ENCODE measurements around the gene SENP5. TPM values are rescaled to one million over a fixed set of nuclear protein-coding genes. Genes with fewer than 3 reads are reported as not detected.
"Not testable (repeated sequence)": the region's sequence is repeated elsewhere in the genome, so short reads cannot be mapped to it uniquely, and the experiment has no call there.

SENP5 gene, protein sequence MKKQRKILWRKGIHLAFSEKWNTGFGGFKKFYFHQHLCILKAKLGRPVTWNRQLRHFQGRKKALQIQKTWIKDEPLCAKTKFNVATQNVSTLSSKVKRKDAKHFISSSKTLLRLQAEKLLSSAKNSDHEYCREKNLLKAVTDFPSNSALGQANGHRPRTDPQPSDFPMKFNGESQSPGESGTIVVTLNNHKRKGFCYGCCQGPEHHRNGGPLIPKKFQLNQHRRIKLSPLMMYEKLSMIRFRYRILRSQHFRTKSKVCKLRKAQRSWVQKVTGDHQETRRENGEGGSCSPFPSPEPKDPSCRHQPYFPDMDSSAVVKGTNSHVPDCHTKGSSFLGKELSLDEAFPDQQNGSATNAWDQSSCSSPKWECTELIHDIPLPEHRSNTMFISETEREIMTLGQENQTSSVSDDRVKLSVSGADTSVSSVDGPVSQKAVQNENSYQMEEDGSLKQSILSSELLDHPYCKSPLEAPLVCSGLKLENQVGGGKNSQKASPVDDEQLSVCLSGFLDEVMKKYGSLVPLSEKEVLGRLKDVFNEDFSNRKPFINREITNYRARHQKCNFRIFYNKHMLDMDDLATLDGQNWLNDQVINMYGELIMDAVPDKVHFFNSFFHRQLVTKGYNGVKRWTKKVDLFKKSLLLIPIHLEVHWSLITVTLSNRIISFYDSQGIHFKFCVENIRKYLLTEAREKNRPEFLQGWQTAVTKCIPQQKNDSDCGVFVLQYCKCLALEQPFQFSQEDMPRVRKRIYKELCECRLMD
- total RNA-seq, result 10 to 100 TPM; 41.5 to 54.6 (median 45.8) TPM
- 10 to 100 TPM in 1 of 3 donors, 1 to 10 TPM in 2; 4.2 to 10.5 (median 7.4) TPM for polyA plus RNA-seq

DNA sequence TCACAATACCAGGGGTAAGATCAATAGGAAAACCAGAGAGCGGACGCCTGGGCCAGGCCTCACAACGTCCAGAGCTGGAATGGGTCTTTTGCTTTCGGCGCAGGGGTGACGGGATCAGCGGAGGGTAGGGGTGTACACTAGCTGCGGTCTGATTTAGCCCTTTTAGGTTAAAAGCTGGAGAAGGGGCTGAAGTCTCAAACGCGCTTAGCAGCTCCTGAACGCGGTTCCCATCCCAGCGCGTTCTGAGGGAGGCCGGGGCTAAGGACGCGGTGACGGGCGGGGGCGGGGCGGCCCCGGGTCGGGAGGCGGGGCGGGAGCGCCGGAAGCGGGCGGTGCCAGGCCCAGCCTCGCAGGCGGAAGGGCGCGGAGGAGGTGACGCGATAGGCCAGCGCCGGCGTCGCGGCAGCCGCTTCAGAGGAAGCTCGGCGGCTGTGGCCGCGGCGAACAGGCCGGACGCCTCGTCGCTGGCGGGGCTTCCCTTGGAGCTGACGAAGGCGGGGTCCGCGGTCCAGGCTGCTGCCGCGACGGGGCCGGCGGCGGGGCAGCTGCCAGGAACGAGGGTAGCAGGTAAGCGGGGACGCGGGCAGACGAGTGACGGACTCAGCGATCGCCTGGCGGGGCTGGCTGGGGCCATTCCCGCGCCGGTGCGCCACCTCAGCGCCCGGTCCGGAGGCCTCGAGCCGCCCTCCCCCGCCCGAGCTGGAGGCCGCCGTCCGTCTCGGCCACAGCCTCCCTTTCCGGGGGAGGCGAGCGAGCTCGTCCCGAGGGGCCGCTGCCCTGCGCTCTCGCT lies at the start of gene SENP5:
Gene SENP5, plus strand, starts transcription at position 414 of the 790 bp plus-strand sequence. CDS start 17,262 bp downstream, outside the sequence.
- TF ChIP-seq POLR2A (IDR thresholded peaks at IDR 0.05), result peak; percentile 73 to 79
- peak; percentile 91 to 99 (median 97) for TF ChIP-seq POLR2AphosphoS5 (IDR thresholded peaks at IDR 0.05)
- TF ChIP-seq, protein P1, sequence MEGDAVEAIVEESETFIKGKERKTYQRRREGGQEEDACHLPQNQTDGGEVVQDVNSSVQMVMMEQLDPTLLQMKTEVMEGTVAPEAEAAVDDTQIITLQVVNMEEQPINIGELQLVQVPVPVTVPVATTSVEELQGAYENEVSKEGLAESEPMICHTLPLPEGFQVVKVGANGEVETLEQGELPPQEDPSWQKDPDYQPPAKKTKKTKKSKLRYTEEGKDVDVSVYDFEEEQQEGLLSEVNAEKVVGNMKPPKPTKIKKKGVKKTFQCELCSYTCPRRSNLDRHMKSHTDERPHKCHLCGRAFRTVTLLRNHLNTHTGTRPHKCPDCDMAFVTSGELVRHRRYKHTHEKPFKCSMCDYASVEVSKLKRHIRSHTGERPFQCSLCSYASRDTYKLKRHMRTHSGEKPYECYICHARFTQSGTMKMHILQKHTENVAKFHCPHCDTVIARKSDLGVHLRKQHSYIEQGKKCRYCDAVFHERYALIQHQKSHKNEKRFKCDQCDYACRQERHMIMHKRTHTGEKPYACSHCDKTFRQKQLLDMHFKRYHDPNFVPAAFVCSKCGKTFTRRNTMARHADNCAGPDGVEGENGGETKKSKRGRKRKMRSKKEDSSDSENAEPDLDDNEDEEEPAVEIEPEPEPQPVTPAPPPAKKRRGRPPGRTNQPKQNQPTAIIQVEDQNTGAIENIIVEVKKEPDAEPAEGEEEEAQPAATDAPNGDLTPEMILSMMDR (IDR thresholded peaks at IDR 0.05), result no peak
- peaks cover 0 to 8% (median 0%) of the 10 kb centered on the region in 4 donors for H3K36me3 ChIP-seq
- H3K4me1 ChIP-seq, result peaks cover 0 to 47% (median 28%) of the 10 kb centered on the region in 4 donors
- peak within 1 kb of the TSS; percentile 94 to 100 (median 96) for H3K27ac ChIP-seq
- H3K4me3 ChIP-seq, result peak within 1 kb of the TSS; percentile 83 to 100 (median 98)
- 1% methylated on average over 93 of the region's 93 CpGs for WGBS, 2 donors
- H3K27me3 ChIP-seq, result no peaks in the 10 kb centered on the region
- intact Hi-C loops (cut with DNase I), result loop anchor here (1.0 kb wide), 3 partner anchors 75 to 155 kb away; partner anchors contain the start of genes CEP19, NCBP2, PAK2 and PIGX
- H3K9me3 ChIP-seq, result no peaks in the 10 kb centered on the region
- peak; percentile 94 for DNase-seq

DNA sequence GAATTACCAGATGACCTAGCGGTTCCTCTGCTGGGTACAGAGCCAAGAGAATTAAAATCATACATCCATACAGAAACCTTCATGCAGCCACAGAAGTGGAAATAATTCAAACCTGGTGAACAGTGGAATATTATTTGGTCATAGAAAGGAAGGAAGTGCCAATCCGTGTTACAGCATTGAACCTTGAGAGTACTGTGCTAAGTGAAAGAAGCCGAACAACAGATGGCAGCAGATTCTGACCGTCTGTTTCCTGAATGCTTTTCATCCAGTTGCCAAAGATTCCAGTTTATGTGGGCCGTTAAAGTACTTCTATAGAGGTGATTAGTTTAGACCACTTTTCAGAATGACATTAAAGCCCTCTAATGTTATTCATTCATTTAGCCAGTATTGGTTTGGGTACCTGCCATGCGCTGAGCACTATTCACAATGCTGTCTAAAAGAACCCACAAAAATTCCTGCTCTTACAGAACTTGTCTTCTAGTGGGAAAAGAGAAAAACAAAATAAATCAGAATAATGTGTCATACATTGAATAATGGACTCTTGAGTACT lies 45.8 kb upstream of the SENP5 start:
- no peak overlapping the region for H3K27ac ChIP-seq
- intact Hi-C loops (cut with DNase I), result no loop called here
- no peak for DNase-seq
- no peak overlapping the region for H3K4me3 ChIP-seq
- TF ChIP-seq, protein P1 (IDR thresholded peaks at IDR 0.05), result no peak
- no peak for TF ChIP-seq POLR2A (IDR thresholded peaks at IDR 0.05)
- TF ChIP-seq POLR2AphosphoS5 (IDR thresholded peaks at IDR 0.05), result no peak
- no peak for TF ChIP-seq EP300 (IDR thresholded peaks at IDR 0.05)
- H3K4me1 ChIP-seq, result no peaks in the 10 kb centered on the region
- 93 to 94% methylated on average over 6 of the region's 6 CpGs for whole genome bisulfite sequencing, 2 donors
- H3K9me3 ChIP-seq, result no peaks in the 10 kb centered on the region
- no peaks in the 10 kb centered on the region for H3K27me3 ChIP-seq
- peaks cover 30 to 94% (median 54%) of the 10 kb centered on the region in 4 donors for H3K36me3 ChIP-seq

DNA sequence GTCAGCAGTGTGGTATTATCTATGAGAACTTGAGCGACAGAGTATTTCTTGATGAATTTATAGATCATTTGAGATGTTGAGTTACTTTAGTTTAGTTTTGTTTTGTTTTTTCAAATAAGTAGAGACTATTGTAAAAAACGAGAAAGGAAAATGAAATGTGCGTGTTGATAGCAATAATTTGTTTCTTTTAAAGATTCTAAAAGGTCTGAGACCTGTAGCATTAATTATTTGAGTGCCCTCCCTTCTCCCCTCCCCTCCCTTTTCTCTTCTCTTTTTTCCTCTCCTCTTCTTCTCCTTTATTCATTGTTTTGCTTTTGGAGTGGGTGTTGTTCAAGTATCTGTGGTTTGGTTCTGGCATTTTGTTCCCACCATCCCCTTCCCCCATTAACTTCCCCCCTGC lies 38.1 kb upstream of the SENP5 start:
- H3K27ac ChIP-seq; H3K4me3 ChIP-seq; H3K27me3 ChIP-seq; DNase-seq; H3K9me3 ChIP-seq; intact Hi-C loops (cut with DNase I); H3K4me1 ChIP-seq: not testable (repeated sequence)
- peaks cover 0 to 74% (median 8%) of the 10 kb centered on the region in 4 donors for H3K36me3 ChIP-seq
- 94 to 96% methylated on average over 3 of the region's 3 CpGs for WGBS, 2 donors

DNA sequence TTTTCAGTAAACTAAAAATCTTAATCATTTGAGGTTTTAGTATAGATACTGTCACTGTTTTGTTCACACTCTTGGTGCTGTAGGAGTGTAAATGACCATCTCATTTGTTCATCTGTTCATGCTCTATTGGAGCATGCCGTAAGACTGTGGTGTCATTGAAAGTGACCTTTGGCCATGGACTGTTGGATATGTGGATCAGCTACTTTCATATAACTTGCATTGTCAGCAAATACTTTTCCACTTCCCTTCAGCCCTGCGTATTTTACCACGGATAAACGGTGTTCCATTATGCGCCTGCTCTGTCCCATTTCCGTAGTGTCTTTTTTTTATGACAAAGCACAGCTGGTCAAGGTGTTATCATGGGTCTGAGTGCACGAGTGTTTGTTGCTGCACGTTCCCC lies 32.6 kb upstream of the SENP5 start:
- TF ChIP-seq EP300 (IDR thresholded peaks at IDR 0.05) (no peak), POLR2A (IDR thresholded peaks at IDR 0.05) (no peak), POLR2AphosphoS5 (IDR thresholded peaks at IDR 0.05) (no peak)
- TF ChIP-seq, protein P1 (IDR thresholded peaks at IDR 0.05), result no peak
- intact Hi-C loops (cut with DNase I), result no loop called here
- Histone ChIP-seq H3K36me3 (peaks cover 0 to 23% (median 3%) of the 10 kb centered on the region in 4 donors), H3K4me3 (no peak overlapping the region), H3K4me1 (no peaks in the 10 kb centered on the region), H3K27me3 (no peaks in the 10 kb centered on the region), H3K27ac (no peak overlapping the region), H3K9me3 (no peaks in the 10 kb centered on the region)
- no peak for DNase-seq
- WGBS, 2 donors, result 63 to 68% methylated on average over 8 of the region's 8 CpGs

DNA sequence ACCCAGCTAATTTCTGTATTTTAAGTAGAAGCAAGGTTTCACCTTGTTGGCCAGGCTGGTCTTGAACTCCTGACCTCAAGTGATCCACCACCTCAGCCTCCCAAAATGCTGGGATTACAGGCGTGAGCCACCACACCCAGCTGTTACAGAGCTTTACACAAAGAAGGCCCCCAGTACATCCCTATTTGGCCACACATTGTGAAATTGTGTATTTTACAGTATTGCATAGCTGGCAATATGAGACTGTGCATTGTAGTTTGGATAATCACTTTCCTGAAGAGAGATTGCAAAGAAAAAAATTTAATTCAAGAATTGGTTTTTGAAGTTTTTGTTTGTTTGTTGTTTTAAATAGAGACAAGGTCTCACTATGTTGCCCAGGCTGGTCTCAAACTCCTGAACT lies 31.1 kb upstream of the SENP5 start:
- intact Hi-C loops (cut with DNase I); H3K4me1 ChIP-seq; DNase-seq; H3K36me3 ChIP-seq; H3K9me3 ChIP-seq; H3K27ac ChIP-seq; H3K4me3 ChIP-seq; H3K27me3 ChIP-seq: not testable (repeated sequence)
- WGBS, 2 donors, result 82 to 83% methylated on average over 1 of the region's 1 CpG
